ENCODE results near the gene GINS3. TPM values are rescaled to one million over a fixed set of nuclear protein-coding genes. Genes with fewer than 3 reads are reported as not detected.

Gene GINS3
- total RNA-seq, 1 experiment from 2014 or later = 16.4 TPM

GRCh38 chr16:58377932-58378331 lies 14.3 kb upstream of the GINS3 start:
- H3K79me1 ChIP-seq (ENCODE audit: insufficient read depth, low read depth, low read length, poor library complexity, severe bottlenecking) = no peaks in the 10 kb centered on the region
- no peak overlapping the region for H3K18ac ChIP-seq (ENCODE audit: insufficient read length, low read depth, low read length)
- H3K4me3 Mint-ChIP-seq = no peak overlapping the region
- no peak overlapping the region for H2BK15ac ChIP-seq (ENCODE audit: low read depth, low read length)
- H3K23ac ChIP-seq (ENCODE audit: insufficient read length, low read depth, low read length) = no peak overlapping the region
- H3K27ac ChIP-seq (ENCODE audit: insufficient read length, low read depth, low read length) = no peak overlapping the region
- no peaks in the 10 kb centered on the region for H3K9me3 ChIP-seq (ENCODE audit: control insufficient read depth, low read depth, low read length)
- no peak overlapping the region for H3K9ac ChIP-seq (ENCODE audit: extremely low read depth, insufficient read length, low read length)
- H3K4ac ChIP-seq (ENCODE audit: low read depth, low read length) = no peak overlapping the region
- H3K36me3 Mint-ChIP-seq (ENCODE audit: insufficient read depth in 1 of 3, low read depth in 3 of 3) = no peaks in the 10 kb centered on the region; a peak in 2 of 7 replicates
- no CpG with 5 or more reads among the region's 4 CpGs for WGBS (ENCODE audit: extremely low coverage, insufficient read length, low lambda C conversion rate)
- no peak overlapping the region for H3K27ac Mint-ChIP-seq
- H3T11ph ChIP-seq (ENCODE audit: low read length) = no peak overlapping the region
- H2BK120ac ChIP-seq (ENCODE audit: low read depth, low read length, poor library complexity, severe bottlenecking) = no peak overlapping the region
- H3K4me1 Mint-ChIP-seq = peaks cover 0 to 3% of the 10 kb centered on the region in 2 experiments; a peak in 1 of 4 replicates
- no peaks in the 10 kb centered on the region for H3K79me2 ChIP-seq (ENCODE audit: insufficient read depth, low read length)
- no peak overlapping the region for H2BK12ac ChIP-seq (ENCODE audit: insufficient read length, low read depth, low read length)
- DNase-seq = no peak
- H2BK20ac ChIP-seq (ENCODE audit: low read depth, low read length, poor library complexity, severe bottlenecking) = no peak overlapping the region
- H4K5ac ChIP-seq (ENCODE audit: insufficient read length, low read depth, low read length) = no peak overlapping the region
- no peak overlapping the region for H2AK5ac ChIP-seq (ENCODE audit: insufficient read length, low read length)
- H3K14ac ChIP-seq (ENCODE audit: insufficient read depth, low read length) = no peak overlapping the region
- H2BK5ac ChIP-seq (ENCODE audit: insufficient read length, low read length) = no peak overlapping the region
- no peaks in the 10 kb centered on the region for H3K9me3 Mint-ChIP-seq
- peaks cover 19% of the 10 kb centered on the region for H3K27me3 Mint-ChIP-seq (ENCODE audit: low read depth)
- no peak overlapping the region for H4K91ac ChIP-seq (ENCODE audit: insufficient read length, low read depth, low read length)
- no peaks in the 10 kb centered on the region for H3K27me3 ChIP-seq (ENCODE audit: insufficient read depth, low read length)
- H2AFZ ChIP-seq (ENCODE audit: low read length) = no peak overlapping the region
- H4K8ac ChIP-seq (replicated peaks; ENCODE audit: insufficient read length, low read depth, low read length) = no peak overlapping the region
- no peak for TF ChIP-seq CTCF (conservative IDR thresholded peaks at IDR 0.05)
- H3K56ac ChIP-seq (ENCODE audit: insufficient read length, low read depth, low read length) = no peak overlapping the region
- no peaks in the 10 kb centered on the region for H4K20me1 ChIP-seq (ENCODE audit: control insufficient read depth, insufficient read depth, insufficient read length)
- H3K23me2 ChIP-seq (ENCODE audit: insufficient read length, low read depth, low read length, poor library complexity, severe bottlenecking) = no peaks in the 10 kb centered on the region
- H3K4me2 ChIP-seq (ENCODE audit: insufficient read depth, insufficient read length, low read length) = no peak overlapping the region
- no peaks in the 10 kb centered on the region for H3K4me1 ChIP-seq (ENCODE audit: insufficient read depth, low read length)
